Tibial artery (tissue), 4 donors: ENCODE data around the gene CNPPD1.

Experiments used
- DNase-seq, 2 donors: peaks; one replicate each; pipeline ENCODE4 v3.0.0-alpha.2; 2019
- H3K27ac ChIP-seq, 2 donors: fragments of 200-600 bp; sonication (generic) in 1 of 2; 1 replicate in 1 of 2; 2 replicates in 1 of 2; pipeline ENCODE4 v1.5.1; 2018 to 2019; ENCODE audit warnings: mild to moderate bottlenecking in 1 of 2
- H3K27me3 ChIP-seq, 2 donors: fragments of 200-600 bp; sonication (generic) in 1 of 2; one replicate each; pipeline versions ENCODE4 v1.5.1 to v1.6.0; 2016 to 2019
- H3K36me3 ChIP-seq, 3 donors: fragments of 200-600 bp; sonication (generic) in 2 of 3; one replicate each; pipeline ENCODE4 v1.5.1; 2016 to 2019; ENCODE audit warnings: mild to moderate bottlenecking in 2 of 3
- H3K4me1 ChIP-seq, 4 donors: fragments of 200-600 bp; sonication (generic) in 2 of 4; 1 replicate in 3 of 4; 2 replicates in 1 of 4; pipeline ENCODE4 v1.5.1; 2016 to 2019
- H3K4me3 ChIP-seq, 2 donors: fragments of 200-600 bp; sonication (generic) in 1 of 2; 1 replicate in 1 of 2; 2 replicates in 1 of 2; pipeline ENCODE4 v1.5.1; 2018 to 2019; ENCODE audit warnings: mild to moderate bottlenecking in 2 of 2
- H3K9me3 ChIP-seq, 3 donors: fragments of 200-600 bp; sonication (generic) in 1 of 3; one replicate each; pipeline ENCODE4 v1.5.1; 2016 to 2019
- intact Hi-C: fragments of 100-400 bp; cut with DNase I; formaldehyde crosslinking; loops from one replicate; pipeline ENCODE4 v1.15.0; 2023; ENCODE audit warnings: low total_unique reads
- TF ChIP-seq, protein P1 (sequence below), 2 experiments: fragments of 200-600 bp in 1 of 2; fragments of 450-650 bp in 1 of 2; IDR thresholded peaks; one replicate each; pipeline ENCODE4 v1.5.1; 2017 to 2019; ENCODE audit warnings: antibody characterized with exemption in 2 of 2, mild to moderate bottlenecking in 1 of 2, moderate library complexity in 1 of 2

Gene CNPPD1

DNA sequence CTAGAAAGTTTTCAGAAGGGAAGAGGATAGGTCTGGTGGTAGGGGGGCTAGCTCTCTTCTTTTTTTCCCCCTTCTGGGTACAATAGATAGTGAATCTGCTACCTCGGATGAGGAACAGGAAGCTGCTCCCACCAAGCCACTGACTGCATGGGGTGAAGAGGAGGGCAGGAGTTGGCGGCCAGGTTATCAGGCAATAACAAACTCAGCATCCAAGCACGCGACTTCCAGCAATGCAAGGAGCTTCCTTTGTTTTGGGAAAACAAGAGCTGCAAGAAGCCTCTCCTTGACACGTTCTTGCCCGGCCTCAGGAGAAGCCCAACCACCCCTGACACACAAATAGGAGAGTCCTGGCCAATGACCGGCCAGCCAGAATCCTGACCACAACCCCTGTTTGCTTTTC lies 48.3 kb downstream of the CNPPD1 start:
- no peak overlapping the region for H3K27ac ChIP-seq
- H3K27me3 ChIP-seq = no peaks in the 10 kb centered on the region
- TF ChIP-seq, protein P1, sequence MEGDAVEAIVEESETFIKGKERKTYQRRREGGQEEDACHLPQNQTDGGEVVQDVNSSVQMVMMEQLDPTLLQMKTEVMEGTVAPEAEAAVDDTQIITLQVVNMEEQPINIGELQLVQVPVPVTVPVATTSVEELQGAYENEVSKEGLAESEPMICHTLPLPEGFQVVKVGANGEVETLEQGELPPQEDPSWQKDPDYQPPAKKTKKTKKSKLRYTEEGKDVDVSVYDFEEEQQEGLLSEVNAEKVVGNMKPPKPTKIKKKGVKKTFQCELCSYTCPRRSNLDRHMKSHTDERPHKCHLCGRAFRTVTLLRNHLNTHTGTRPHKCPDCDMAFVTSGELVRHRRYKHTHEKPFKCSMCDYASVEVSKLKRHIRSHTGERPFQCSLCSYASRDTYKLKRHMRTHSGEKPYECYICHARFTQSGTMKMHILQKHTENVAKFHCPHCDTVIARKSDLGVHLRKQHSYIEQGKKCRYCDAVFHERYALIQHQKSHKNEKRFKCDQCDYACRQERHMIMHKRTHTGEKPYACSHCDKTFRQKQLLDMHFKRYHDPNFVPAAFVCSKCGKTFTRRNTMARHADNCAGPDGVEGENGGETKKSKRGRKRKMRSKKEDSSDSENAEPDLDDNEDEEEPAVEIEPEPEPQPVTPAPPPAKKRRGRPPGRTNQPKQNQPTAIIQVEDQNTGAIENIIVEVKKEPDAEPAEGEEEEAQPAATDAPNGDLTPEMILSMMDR (IDR thresholded peaks at IDR 0.05) = no peak
- H3K4me3 ChIP-seq = no peak overlapping the region
- H3K4me1 ChIP-seq = peaks cover 0 to 30% (median 10%) of the 10 kb centered on the region in 4 donors
- no peak for DNase-seq
- intact Hi-C loops = no loop called here
- H3K9me3 ChIP-seq = no peaks in the 10 kb centered on the region
- H3K36me3 ChIP-seq = peaks cover 0 to 4% (median 0%) of the 10 kb centered on the region in 3 donors

DNA sequence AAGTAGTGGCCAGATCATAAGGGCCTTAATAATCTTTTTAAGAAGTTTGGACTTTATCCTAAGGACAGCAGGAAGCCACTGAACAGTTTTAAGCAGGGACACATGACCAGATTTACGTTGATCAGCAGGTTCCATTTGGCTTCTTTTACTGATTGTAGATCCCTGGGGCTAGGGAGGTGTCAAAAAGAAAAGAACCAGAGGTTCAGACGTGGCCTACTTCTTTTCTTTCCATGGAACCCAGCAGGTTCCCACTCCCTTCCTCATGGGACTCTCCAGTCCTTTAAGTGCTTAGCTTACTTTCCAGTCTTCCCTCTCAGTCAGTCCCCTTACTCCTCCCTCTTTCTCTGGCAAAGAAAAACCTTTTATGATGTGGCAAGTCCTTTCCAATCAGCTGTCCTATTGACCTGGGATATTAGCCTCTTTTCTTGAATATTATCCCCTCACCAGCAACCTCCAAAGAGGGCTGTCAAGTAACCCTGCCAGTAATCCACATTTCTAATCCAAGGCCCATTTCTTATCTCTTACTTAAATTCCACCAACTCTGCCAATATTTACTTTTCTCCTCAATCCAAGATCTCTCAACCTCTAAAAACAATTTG lies 49.6 kb downstream of the CNPPD1 start:
- H3K27ac ChIP-seq = no peak overlapping the region
- intact Hi-C loops = no loop called here
- no peaks in the 10 kb centered on the region for H3K9me3 ChIP-seq
- DNase-seq = no peak
- TF ChIP-seq, protein P1 (IDR thresholded peaks at IDR 0.05) = no peak
- H3K27me3 ChIP-seq = no peaks in the 10 kb centered on the region
- peaks cover 0 to 30% (median 10%) of the 10 kb centered on the region in 4 donors for H3K4me1 ChIP-seq
- peaks cover 0 to 4% (median 0%) of the 10 kb centered on the region in 3 donors for H3K36me3 ChIP-seq
- no peak overlapping the region for H3K4me3 ChIP-seq

DNA sequence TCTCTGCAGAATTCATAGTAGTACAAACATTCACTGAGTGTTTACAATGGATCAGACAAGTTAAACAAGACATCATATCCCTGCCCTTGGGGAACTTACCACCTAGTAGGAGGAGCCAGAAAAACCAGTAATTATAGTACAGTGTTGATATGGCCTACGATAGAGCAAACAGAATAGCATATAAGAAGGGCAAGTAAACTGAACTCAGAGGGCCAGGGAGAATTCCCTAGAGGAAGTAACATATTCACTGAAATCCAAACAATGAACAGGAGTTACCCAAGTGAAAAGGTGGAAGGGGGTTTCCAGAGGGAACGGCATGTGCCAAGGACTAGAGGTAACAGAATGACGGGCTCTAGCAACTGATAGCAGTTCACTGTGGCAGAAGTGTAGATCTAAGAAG lies 50.2 kb downstream of the CNPPD1 start:
- TF ChIP-seq, protein P1 (IDR thresholded peaks at IDR 0.05) = no peak
- no peak for DNase-seq
- Histone ChIP-seq H3K4me1 (peaks cover 0 to 30% (median 10%) of the 10 kb centered on the region in 4 donors), H3K36me3 (peaks cover 0 to 4% (median 0%) of the 10 kb centered on the region in 3 donors), H3K9me3 (no peaks in the 10 kb centered on the region), H3K27ac (no peak overlapping the region), H3K27me3 (no peaks in the 10 kb centered on the region), H3K4me3 (no peak overlapping the region)
- intact Hi-C loops = no loop called here

DNA sequence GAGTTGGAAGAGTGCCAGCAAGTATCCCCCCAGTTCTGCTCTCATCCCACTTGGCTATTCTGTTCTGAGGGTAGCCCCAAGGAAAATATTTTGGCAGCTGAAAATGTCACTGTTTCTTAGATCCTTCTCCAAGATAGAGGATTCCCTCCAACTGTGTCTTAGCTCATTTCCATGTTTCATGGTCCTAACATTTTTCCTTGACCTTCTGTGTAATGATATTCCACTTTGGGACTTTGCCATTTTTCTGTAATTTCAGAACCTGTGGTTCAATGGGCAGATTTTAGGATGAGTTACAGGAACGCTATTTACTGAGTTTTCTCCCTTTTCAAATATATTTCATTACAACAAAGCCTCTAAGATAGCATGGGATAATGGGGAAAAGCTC lies 50.8 kb downstream of the CNPPD1 start:
- H3K9me3 ChIP-seq = no peaks in the 10 kb centered on the region
- H3K27me3 ChIP-seq = no peaks in the 10 kb centered on the region
- H3K4me1 ChIP-seq = peaks cover 0 to 30% (median 10%) of the 10 kb centered on the region in 4 donors
- TF ChIP-seq, protein P1 (IDR thresholded peaks at IDR 0.05) = no peak
- H3K27ac ChIP-seq = no peak overlapping the region
- H3K4me3 ChIP-seq = no peak overlapping the region
- intact Hi-C loops = no loop called here
- H3K36me3 ChIP-seq = peaks cover 0 to 1% (median 0%) of the 10 kb centered on the region in 3 donors
- no peak for DNase-seq

DNA sequence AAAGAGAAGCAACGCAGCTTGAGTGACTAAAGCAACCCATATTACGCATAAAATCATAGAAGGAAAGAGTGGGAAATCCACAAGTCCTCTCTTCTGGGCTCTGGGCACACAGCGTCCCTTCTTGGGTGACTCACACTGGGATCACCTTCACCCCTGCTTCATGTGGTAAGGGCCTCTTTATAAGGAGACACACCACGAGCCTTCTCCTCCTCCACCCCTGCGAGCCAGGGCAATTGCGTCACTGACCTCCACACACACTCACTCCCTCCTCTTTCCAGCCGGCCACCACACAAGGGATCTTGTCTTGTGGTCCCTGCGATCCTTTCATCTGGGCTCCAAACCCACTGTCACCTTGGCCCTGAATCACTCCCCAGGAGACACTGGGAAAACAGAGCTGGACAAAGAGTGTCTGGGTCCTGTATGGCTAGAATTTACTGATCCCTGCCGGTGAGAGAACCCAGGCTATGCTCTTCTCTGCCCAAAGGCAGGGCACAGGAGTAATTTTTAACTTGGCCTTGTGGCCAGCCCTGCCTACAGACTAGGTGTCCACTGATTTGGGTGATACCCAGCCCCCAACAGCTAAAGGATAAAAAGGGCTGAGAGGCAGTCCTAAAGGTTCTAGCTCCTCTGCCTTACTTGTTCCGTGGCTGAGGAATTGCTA lies 51.4 kb downstream of the CNPPD1 start:
- Histone ChIP-seq H3K4me1 (peaks cover 0 to 27% (median 10%) of the 10 kb centered on the region in 4 donors), H3K27ac (no peak overlapping the region), H3K9me3 (no peaks in the 10 kb centered on the region), H3K4me3 (no peak overlapping the region), H3K27me3 (no peaks in the 10 kb centered on the region), H3K36me3 (no peaks in the 10 kb centered on the region)
- intact Hi-C loops = no loop called here
- no peak for DNase-seq
- TF ChIP-seq, protein P1 (IDR thresholded peaks at IDR 0.05) = no peak
